H1 (cell line): ENCODE results near the gene ZNF155. TPM values are rescaled to one million over a fixed set of nuclear protein-coding genes. Genes with fewer than 3 reads are reported as not detected.

Experiments
- CTCF ChIA-PET: fragments of 300-600 bp; sonication (Branson Sonifier 250); formaldehyde crosslinking; loops from one replicate; lab custom pipeline; 2021; ENCODE audit not compliant: partially characterized antibody; lab: Charles Lee
- POLR2A ChIA-PET: fragments of 300-600 bp; sonication (Branson Sonifier 250); formaldehyde crosslinking; loops from one replicate; lab custom pipeline; 2021; ENCODE audit warnings: inconsistent platforms; ENCODE audit not compliant: partially characterized antibody; lab: Charles Lee
- DNase-seq, 2 experiments: peaks; one replicate each; pipeline versions ENCODE4 v3.0.0 to v3.0.0-alpha.2; 2010 to 2022; ENCODE audit warnings: low spot score in 2 of 2, low read depth in 1 of 2, mixed read lengths in 1 of 2
- FAIRE-seq: peaks from 2 replicates; lab custom pipeline; 2011; peaks lifted over from hg19 to GRCh38; lab: Jason Lieb, UNC
- H2AFZ ChIP-seq: 2 replicates; pipeline ENCODE4 v1.8.1; 2012; ENCODE audit warnings: low read length, inconsistent platforms
- H2AK5ac ChIP-seq: 2 replicates; pipeline ENCODE4 v1.6.1; 2013; ENCODE audit warnings: low read depth, low read length
- H2BK120ac ChIP-seq: replicated peaks from 2 replicates; pipeline ENCODE3; 2013; ENCODE audit warnings: low read depth, low read length, inconsistent platforms
- H2BK12ac ChIP-seq: 2 replicates; pipeline ENCODE4 v1.6.1; 2013; ENCODE audit warnings: low read depth, low read length
- H2BK15ac ChIP-seq: 2 replicates; pipeline ENCODE4 v1.6.1; 2013; ENCODE audit warnings: low read length
- H2BK20ac ChIP-seq: 2 replicates; pipeline ENCODE4 v1.6.1; 2013; ENCODE audit warnings: low read length
- H2BK5ac ChIP-seq: 2 replicates; pipeline ENCODE4 v1.6.1; 2013; ENCODE audit warnings: low read depth, low read length
- H3K14ac ChIP-seq: 2 replicates; pipeline ENCODE4 v1.6.1; 2013; ENCODE audit warnings: inconsistent platforms; ENCODE audit not compliant: insufficient read length
- H3K18ac ChIP-seq: 2 replicates; pipeline ENCODE4 v1.6.1; 2013; ENCODE audit warnings: low read length; ENCODE audit errors: extremely low read depth
- H3K23ac ChIP-seq: 2 replicates; pipeline ENCODE4 v1.6.1; 2013; ENCODE audit warnings: inconsistent platforms; ENCODE audit not compliant: insufficient read length
- H3K23me2 ChIP-seq: 2 replicates; pipeline ENCODE4 v1.6.1; 2013; ENCODE audit warnings: low read depth, low read length
- H3K27ac ChIP-seq: 2 replicates; pipeline ENCODE4 v1.6.1; 2011; ENCODE audit warnings: low read depth, low read length, inconsistent platforms
- H3K27me3 ChIP-seq, 4 experiments: replicated peaks in 1 of 4; 1 replicate in 1 of 4; 2 replicates in 3 of 4; pipeline versions ENCODE4 v1.6.1 to v1.8.1; 2011 to 2013; ENCODE audit warnings: low read length in 3 of 4, mild to moderate bottlenecking in 3 of 4, inconsistent platforms in 2 of 4, mixed read lengths in 2 of 4, moderate library complexity in 1 of 4; ENCODE audit not compliant: control insufficient read depth in 3 of 4, insufficient read depth in 3 of 4; ENCODE audit errors: extremely low read depth in 1 of 4
- H3K36me3 ChIP-seq, 4 experiments: 2 replicates each; pipeline versions ENCODE4 v1.6.1 to v1.8.1; 2011 to 2013; ENCODE audit warnings: mild to moderate bottlenecking in 4 of 4, low read length in 3 of 4, moderate library complexity in 2 of 4, control low read depth in 1 of 4, inconsistent platforms in 1 of 4; ENCODE audit not compliant: insufficient read depth in 4 of 4, control insufficient read depth in 2 of 4
- H3K4ac ChIP-seq: replicated peaks from 2 replicates; pipeline ENCODE3; 2013; ENCODE audit warnings: low read length, low read depth, mixed read lengths, inconsistent platforms; ENCODE audit not compliant: insufficient read length
- H3K4me1 ChIP-seq, 4 experiments: replicated peaks in 1 of 4; 1 replicate in 1 of 4; 2 replicates in 3 of 4; pipeline versions ENCODE4 v1.6.1 to v1.8.1; 2011 to 2013; ENCODE audit warnings: low read length in 3 of 4, inconsistent platforms in 2 of 4, mixed read lengths in 1 of 4; ENCODE audit not compliant: insufficient read depth in 4 of 4, control insufficient read depth in 3 of 4
- H3K4me2 ChIP-seq, 2 experiments: 2 replicates each; pipeline versions ENCODE4 v1.6.1 to v1.8.1; 2011 to 2013; ENCODE audit warnings: low read depth in 2 of 2, low read length in 2 of 2, control low read depth in 1 of 2, inconsistent platforms in 1 of 2, mild to moderate bottlenecking in 1 of 2; ENCODE audit not compliant: insufficient read depth in 1 of 2
- H3K4me3 ChIP-seq, 4 experiments: fragments of 200-600, 300-600 bp in 1 of 4; sonication (generic), shearing (Covaris generic), sonication (Bioruptor Twin) in 1 of 4; 2 replicates each; pipeline versions ENCODE4 v1.5.1 to v1.8.1; 2011 to 2016; ENCODE audit warnings: low read length in 4 of 4, low read depth in 3 of 4, control low read depth in 2 of 4, inconsistent platforms in 2 of 4, mild to moderate bottlenecking in 2 of 4, mixed read lengths in 1 of 4, moderate library complexity in 1 of 4; ENCODE audit not compliant: insufficient read depth in 2 of 4; ENCODE audit errors: extremely low read depth in 1 of 4
- H3K56ac ChIP-seq: replicated peaks from 2 replicates; pipeline ENCODE3; 2013; ENCODE audit warnings: low read depth, mild to moderate bottlenecking, mixed read lengths, low read length, inconsistent platforms; ENCODE audit not compliant: insufficient read length
- H3K79me1 ChIP-seq: 2 replicates; pipeline ENCODE4 v1.6.1; 2013; ENCODE audit warnings: low read depth, low read length, control low read depth
- H3K79me2 ChIP-seq, 2 experiments: 2 replicates each; pipeline versions ENCODE4 v1.6.1 to v1.8.1; 2012 to 2013; ENCODE audit warnings: low read length in 2 of 2, mild to moderate bottlenecking in 2 of 2, inconsistent platforms in 1 of 2; ENCODE audit not compliant: insufficient read depth in 2 of 2, control insufficient read depth in 1 of 2
- H3K9ac ChIP-seq, 4 experiments: replicated peaks in 1 of 4; 1 replicate in 1 of 4; 2 replicates in 3 of 4; pipeline versions ENCODE4 v1.6.1 to v1.8.1; 2011 to 2013; ENCODE audit warnings: low read depth in 3 of 4, low read length in 3 of 4, control low read depth in 2 of 4, mild to moderate bottlenecking in 2 of 4, moderate library complexity in 2 of 4, inconsistent platforms in 1 of 4; ENCODE audit errors: extremely low read depth in 1 of 4
- H3K9me3 ChIP-seq, 2 experiments: 2 replicates each; pipeline versions ENCODE4 v1.6.1 to v1.8.1; 2012 to 2013; ENCODE audit warnings: mild to moderate bottlenecking in 2 of 2, moderate library complexity in 2 of 2, control low read depth in 1 of 2, inconsistent platforms in 1 of 2, low read depth in 1 of 2, low read length in 1 of 2, mixed read lengths in 1 of 2; ENCODE audit not compliant: insufficient read depth in 2 of 2
- H4K20me1 ChIP-seq, 2 experiments: replicated peaks in 1 of 2; 2 replicates each; pipeline versions ENCODE3 to v1.8.1; 2011 to 2013; ENCODE audit warnings: inconsistent platforms in 2 of 2, low read length in 2 of 2, mild to moderate bottlenecking in 1 of 2; ENCODE audit not compliant: insufficient read depth in 2 of 2, control insufficient read depth in 1 of 2
- H4K5ac ChIP-seq: 2 replicates; pipeline ENCODE4 v1.6.1; 2013; ENCODE audit warnings: low read length, low read depth, mixed read lengths, inconsistent platforms; ENCODE audit not compliant: insufficient read length
- H4K8ac ChIP-seq: 2 replicates; pipeline ENCODE4 v1.8.0; 2013; ENCODE audit warnings: mild to moderate bottlenecking, moderate library complexity, low read length, inconsistent platforms; ENCODE audit not compliant: insufficient read depth; ENCODE audit errors: extremely low read depth
- H4K91ac ChIP-seq: replicated peaks from 2 replicates; pipeline ENCODE3; 2013; ENCODE audit warnings: low read length, mixed read lengths, inconsistent platforms; ENCODE audit not compliant: insufficient read length
- CBX8 ChIP-seq: fragments of 300-800, 300-1000 bp; sonication (generic); IDR thresholded peaks from 2 replicates; pipeline ENCODE4 v1.7.1; 2016; ENCODE audit warnings: low read depth, low read length, borderline replicate concordance
- CREB1 ChIP-seq: IDR thresholded peaks from 2 replicates; pipeline ENCODE4 v1.6.1; 2012; ENCODE audit warnings: inconsistent platforms
- CTCF ChIP-seq, 3 experiments: IDR thresholded peaks; 1 replicate in 2 of 3; 2 replicates in 1 of 3; pipeline versions ENCODE4 v1.5.1 to v1.6.1; 2011; ENCODE audit warnings: low read length in 3 of 3, mild to moderate bottlenecking in 3 of 3, inconsistent platforms in 2 of 3, low read depth in 1 of 3, moderate library complexity in 1 of 3; ENCODE audit not compliant: insufficient read depth in 1 of 3; ENCODE audit errors: control extremely low read depth in 1 of 3
- MAFK ChIP-seq: IDR thresholded peaks from 2 replicates; pipeline ENCODE4 v1.6.1; 2012; ENCODE audit warnings: low read depth, mild to moderate bottlenecking, improper control_type of control experiment, low read length
- PHF8 ChIP-seq: fragments of 200-600 bp; sonication (generic); conservative IDR thresholded peaks from 2 replicates; pipeline ENCODE4 v1.7.1; 2012; ENCODE audit warnings: low read depth, mild to moderate bottlenecking, inconsistent platforms, low read length, moderate library complexity
- POLR2A ChIP-seq, 2 experiments: IDR thresholded peaks; 1 replicate in 1 of 2; 2 replicates in 1 of 2; pipeline ENCODE4 v1.6.1; 2011; ENCODE audit warnings: low read depth in 2 of 2, low read length in 2 of 2, mild to moderate bottlenecking in 2 of 2; ENCODE audit errors: control extremely low read depth in 1 of 2
- RBBP5 ChIP-seq: IDR thresholded peaks from 2 replicates; pipeline ENCODE4 v1.7.1; 2012; ENCODE audit warnings: low read depth, mild to moderate bottlenecking, inconsistent platforms, low read length, moderate library complexity, borderline replicate concordance
- RXRA ChIP-seq: IDR thresholded peaks from 2 replicates; pipeline ENCODE4 v1.6.1; 2011; ENCODE audit warnings: low read depth, mild to moderate bottlenecking, low read length, moderate library complexity; ENCODE audit not compliant: insufficient read depth
- SIX5 ChIP-seq: IDR thresholded peaks from 2 replicates; pipeline ENCODE4 v1.6.1; 2011; ENCODE audit warnings: mild to moderate bottlenecking, low read depth, low read length
- WGBS, 2 experiments: shearing (Covaris generic) in 1 of 2; methylation state at CpG; one replicate each; pipeline versions ENCODE4 v1.1.6 to v1.1.7; 2013 to 2015; ENCODE audit warnings: low lambda C conversion rate in 2 of 2, mixed read lengths in 2 of 2, inconsistent platforms in 1 of 2, low coverage in 1 of 2, missing lambda C conversion rate in 1 of 2; ENCODE audit not compliant: insufficient replicate concordance in 2 of 2, insufficient coverage in 1 of 2, insufficient read length in 1 of 2; ENCODE audit errors: extremely low coverage in 1 of 2, missing lambda C conversion rate in 1 of 2; 5-methylcytosine and 5-hydroxymethylcytosine counted together
- polyA plus RNA-seq, 7 experiments: library from polyadenylated mRNA; depleted of rRNA in 3 of 7; stranded (reverse) in 5 of 7; unstranded in 2 of 7; fragments of >200 nt in 5 of 7; fragments of 200-250 nt in 2 of 7; gene quantifications; 1 replicate in 5 of 7; 2 replicates in 1 of 7; 4 replicates in 1 of 7; pipeline versions ENCODE4 v1.2.1 to v1.2.3, GENCODE V29; 2011 to 2013; ENCODE audit warnings: missing spikeins in 2 of 7, mixed read lengths in 2 of 7
- total RNA-seq: library from RNA; stranded (reverse); fragmentation: NEBNext Ultra II Directional; extraction: Animal tissue kit (Norgen Biotek cat#: 25700); gene quantifications from 2 replicates; pipeline ENCODE4 v1.2.1, GENCODE V29; 2021

ZNF155 gene
- total and polyA plus RNA-seq, 2 of the 8 experiments (the other 6 are each of a cell fraction or from before 2014, with no cell fraction given), result 3.1 to 9.0 TPM

GRCh38 chr19:44002212-44002565, 18.2 kb downstream of the ZNF155 start:
- Histone ChIP-seq H4K5ac (no peak overlapping the region), H3K56ac (no peak overlapping the region), H2BK12ac (no peak overlapping the region), H3K9ac (peak overlapping the region; percentile 36 to 91 (median 50); a peak in 6 of 7 replicates), H3K79me2 (no peaks in the 10 kb centered on the region), H3K18ac (no peak overlapping the region), H3K4ac (no peak overlapping the region), H2BK5ac (no peak overlapping the region), H3K23ac (no peak overlapping the region), H3K23me2 (peaks cover 9% of the 10 kb centered on the region), H2AFZ (peak overlapping the region; percentile 100), H2BK15ac (no peak overlapping the region), H4K20me1 (no peaks in the 10 kb centered on the region), H3K14ac (no peak overlapping the region), H4K91ac (no peak overlapping the region), H2BK20ac (no peak overlapping the region), H3K4me1 (peaks cover 0 to 3% (median 0%) of the 10 kb centered on the region in 4 experiments; a peak in 2 of 7 replicates), H2BK120ac (no peak overlapping the region), H3K27ac (no peak overlapping the region), H2AK5ac (no peak overlapping the region), H3K9me3 (no peaks in the 10 kb centered on the region), H3K27me3 (no peaks in the 10 kb centered on the region), H3K4me3 (peak overlapping the region; percentile 85 to 96 (median 91)), H3K36me3 (peaks cover 0 to 2% (median 0%) of the 10 kb centered on the region in 4 experiments; a peak in 1 of 8 replicates), H3K79me1 (no peaks in the 10 kb centered on the region), H4K8ac (no peak overlapping the region), H3K4me2 (peak overlapping the region; percentile 80 to 87)
- DNase-seq (no peak), FAIRE-seq (no peak)
- ChIA-PET POLR2A (interaction anchor here (1.0 to 1.5 kb wide), 3 partner anchors 18 to 110 kb away, joined by 3 to 4 read pairs (median 4); partner anchors contain the start of gene ZNF155), CTCF (no interaction called here)
- WGBS, 2 experiments, result 24% methylated on average over 8 of the region's 8 CpGs; no CpG with 5 or more reads in 1 of the 2 experiments
- no peak for TF ChIP-seq CTCF (IDR thresholded peaks at IDR 0.05; ENCODE audit: control extremely low read depth in 1 of 3, insufficient read depth in 1 of 3, low read depth in 1 of 3, low read length in 3 of 3)
- no peak for TF ChIP-seq CBX8
- TF ChIP-seq POLR2A (IDR thresholded peaks at IDR 0.05; ENCODE audit: control extremely low read depth in 1 of 2, low read depth in 2 of 2, low read length in 2 of 2), result no peak
- TF ChIP-seq RBBP5, result no peak
- TF ChIP-seq CREB1, result no peak
- TF ChIP-seq PHF8, result no peak
- no peak for TF ChIP-seq SIX5
- TF ChIP-seq RXRA, result no peak
- no peak for TF ChIP-seq MAFK
